Stimulated activated naive CD4-positive, alpha-beta T cell (primary cell): ENCODE measurements around the gene MPDZ.

Source experiments
- DNase-seq, 6 experiments: peaks; one replicate each; lab custom pipeline; 2025; lab: John Stamatoyannopoulos, UW

The MPDZ gene

DNA sequence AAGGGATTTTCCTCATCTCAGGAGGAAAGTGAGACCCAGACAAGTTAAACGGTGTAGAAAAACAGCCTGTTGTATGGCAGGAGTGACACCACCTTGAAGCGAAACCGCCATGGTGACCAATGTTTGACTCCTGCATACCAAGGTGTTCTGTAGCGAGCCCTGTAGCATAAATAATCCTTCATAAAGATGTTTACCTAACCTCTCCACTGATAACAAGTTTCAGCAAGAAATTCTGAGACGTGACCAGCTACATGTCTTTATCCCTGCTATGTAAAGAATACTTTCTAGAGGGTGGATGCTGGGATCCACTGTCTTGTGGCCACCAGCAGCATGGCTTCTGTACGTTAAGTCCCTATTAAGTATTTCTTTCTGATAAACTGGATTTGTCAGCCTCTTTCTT, 148.1 kb downstream of the MPDZ start:
- no peak for DNase-seq

DNA sequence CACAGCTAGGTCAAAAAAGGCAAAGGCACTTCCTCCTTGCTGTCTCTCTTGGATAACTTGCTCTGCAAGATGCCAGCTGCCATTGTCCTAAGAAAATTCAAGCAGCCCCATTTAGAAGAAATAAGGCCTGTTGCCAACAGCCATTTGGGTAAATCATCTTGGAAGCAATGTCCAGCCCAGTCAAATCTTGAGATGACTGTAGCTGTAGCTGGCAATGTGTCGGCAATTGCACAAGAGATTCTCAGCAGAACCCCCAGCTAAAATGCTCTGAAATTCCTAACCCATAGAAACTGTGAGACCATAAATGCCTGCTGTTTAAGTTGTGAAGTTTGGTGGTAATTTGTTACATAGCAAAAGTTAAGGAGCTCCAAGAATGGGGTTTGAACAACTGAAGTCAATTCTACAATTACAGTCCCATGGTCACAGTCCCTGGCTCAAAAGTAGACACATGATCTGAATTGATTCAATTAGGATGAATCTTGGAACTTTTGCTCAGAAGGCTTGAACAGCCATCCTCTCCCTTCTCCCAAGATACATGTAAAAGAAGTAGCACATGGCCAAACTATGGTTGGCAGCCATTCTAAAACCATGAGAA, 151.1 kb downstream of the MPDZ start:
- DNase-seq: no peak

DNA sequence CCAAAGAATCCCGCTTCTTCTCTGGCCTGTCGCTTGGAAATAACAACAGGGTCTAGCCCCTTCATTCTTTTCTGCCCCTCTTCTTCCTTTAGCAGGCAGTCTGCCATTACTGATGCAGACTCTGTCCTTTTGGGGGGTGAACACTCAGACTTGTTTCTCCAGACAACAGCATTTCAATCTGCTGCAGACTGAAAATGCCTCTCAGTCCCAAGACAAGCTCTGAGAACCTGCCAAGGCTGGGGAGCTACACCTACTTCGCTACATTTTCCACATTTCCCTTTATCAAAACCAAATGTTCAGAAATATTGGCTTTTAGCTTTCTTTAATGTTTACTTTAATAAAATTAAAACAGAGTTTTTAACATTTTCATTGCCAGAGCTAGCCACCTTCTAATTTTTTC, 152.4 kb downstream of the MPDZ start:
- no peak for DNase-seq

DNA sequence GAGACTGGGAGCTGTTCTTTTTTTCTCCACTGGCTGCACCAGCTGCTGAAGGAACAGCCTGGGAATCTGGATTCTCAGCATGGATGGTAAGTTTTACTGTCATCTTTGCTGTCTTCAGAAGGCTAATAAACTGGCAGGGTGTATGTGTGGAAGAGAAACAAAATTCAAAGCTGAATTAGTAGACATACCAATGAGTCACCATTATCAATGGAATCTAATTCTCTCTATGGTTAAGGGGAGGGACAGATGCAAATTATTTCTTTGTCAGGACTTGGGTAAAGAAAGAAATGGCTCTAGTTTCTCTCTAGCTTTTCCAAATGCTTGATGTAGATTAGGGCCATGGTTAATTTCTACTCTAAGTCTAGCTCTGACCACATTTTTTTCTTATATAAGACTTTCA, 154.2 kb downstream of the MPDZ start:
- DNase-seq: no peak

DNA sequence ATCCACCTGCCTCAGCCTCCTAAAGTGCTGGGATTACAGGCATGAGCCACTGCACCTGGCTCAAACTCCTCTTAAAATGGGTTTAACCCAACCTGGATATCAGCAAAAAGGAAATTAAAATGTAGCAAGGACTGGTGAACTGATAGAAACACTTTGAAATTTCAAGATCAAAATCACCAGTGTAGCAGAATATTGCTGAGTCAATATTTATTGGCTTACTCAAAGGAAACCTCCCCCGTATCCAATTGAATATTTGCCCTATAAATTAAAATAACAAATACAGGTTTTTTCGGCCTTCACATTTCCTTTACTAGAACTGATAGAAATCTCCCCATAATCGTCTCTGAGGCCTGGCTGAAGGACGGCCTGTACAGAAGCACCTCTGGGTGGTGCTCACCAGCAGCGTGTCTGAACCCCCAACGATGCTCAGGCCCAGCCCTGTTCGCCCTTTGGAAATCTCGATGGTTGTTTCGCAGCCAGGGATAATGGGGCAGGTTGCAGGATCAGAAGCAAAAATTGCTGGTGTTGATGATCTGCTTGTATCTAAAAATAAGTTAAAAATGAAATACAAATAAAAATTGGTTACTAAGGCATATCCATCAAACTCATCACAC, 156.6 kb downstream of the MPDZ start:
- no peak for DNase-seq

DNA sequence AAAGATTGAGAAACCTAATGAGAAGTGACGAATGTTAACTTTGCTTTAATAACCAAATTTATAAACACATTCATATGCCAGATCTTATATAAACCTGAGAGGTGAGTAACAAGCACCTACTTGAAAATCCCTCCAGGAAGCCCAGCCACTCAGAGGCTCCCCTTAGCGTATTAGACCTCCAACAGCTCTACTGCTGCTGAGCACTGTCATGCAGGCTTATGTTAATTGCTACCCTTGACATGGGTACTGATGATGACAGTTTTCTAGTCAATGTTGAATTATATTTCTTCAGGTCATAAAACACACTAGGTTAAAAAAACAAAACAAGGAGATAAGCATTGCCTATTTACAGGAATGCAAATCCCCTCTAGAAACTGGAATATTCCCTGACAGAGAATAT, 161.2 kb downstream of the MPDZ start:
- DNase-seq: no peak

DNA sequence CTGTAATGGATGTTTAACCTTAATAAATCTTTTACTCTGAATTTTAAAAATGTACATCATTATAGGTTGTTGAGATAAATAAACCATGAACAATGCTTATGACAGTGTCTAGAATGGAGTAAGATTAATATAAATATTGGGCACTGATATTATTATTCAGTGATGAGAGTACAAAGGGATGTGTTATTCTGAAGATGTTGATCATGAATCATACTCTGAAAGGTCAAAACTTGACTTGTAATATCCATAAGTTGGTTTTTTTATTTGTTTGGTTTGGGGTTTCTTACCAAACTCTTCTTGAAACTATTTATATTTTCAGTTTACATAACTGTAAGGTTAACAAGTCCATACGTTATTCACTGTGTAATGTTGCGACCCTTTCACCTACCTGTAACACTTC, 163.2 kb downstream of the MPDZ start:
- DNase-seq: no peak

DNA sequence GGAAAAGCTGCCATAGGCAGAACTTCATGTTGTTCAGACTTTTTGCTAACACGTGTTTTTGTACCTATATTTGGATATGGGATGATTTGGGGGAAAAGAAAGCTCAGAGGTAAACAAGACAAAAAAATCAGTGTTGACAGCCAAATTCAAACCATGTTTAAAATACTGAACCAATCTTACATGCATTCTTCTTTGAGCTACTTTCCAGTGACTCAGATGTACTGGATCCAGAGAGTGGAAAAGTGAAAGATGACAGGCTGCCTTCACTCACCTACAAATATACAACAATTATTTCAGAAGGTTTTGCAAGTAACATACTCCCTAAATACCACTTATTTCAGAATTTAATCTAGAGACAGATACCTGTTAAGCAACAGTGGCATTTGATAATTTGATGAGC, 165.7 kb downstream of the MPDZ start:
- no peak for DNase-seq

DNA sequence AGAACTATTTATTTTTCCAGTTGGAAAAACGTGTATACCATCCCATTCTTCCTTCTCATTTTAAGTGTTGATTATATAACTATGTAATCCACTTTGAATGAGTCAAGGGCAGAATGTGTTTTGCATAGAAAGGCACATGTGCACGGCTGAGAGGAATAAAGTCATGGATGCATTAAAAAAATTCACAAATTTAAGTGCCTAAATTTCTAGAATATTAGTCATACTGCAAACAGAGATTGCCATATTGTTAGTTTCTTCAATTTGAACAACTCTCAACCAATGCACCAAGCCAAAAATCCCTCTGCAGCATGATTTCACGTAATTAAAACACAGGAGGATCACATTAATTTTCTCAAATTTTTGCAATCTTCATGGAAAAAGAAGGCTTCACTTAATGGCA, 166.3 kb downstream of the MPDZ start:
- no peak for DNase-seq

DNA sequence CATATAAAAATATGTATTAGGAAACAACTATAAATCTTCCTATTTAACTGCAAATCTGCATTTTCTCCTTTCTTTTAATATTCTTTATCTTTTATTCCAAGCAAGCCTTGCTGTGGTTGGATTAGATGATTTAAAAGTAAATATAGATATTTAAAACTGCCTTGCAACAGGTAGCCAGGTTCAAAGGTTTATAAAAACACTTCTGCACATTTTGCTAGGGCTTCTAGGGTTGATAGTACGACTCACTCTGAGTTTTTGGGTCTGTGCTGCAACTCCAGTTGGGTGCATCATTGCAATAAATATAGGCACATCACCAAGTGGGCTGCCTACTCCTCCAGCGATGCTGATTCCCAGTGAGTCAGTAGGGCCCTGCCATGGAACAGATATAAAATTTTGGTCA, 167.7 kb downstream of the MPDZ start:
- no peak for DNase-seq

DNA sequence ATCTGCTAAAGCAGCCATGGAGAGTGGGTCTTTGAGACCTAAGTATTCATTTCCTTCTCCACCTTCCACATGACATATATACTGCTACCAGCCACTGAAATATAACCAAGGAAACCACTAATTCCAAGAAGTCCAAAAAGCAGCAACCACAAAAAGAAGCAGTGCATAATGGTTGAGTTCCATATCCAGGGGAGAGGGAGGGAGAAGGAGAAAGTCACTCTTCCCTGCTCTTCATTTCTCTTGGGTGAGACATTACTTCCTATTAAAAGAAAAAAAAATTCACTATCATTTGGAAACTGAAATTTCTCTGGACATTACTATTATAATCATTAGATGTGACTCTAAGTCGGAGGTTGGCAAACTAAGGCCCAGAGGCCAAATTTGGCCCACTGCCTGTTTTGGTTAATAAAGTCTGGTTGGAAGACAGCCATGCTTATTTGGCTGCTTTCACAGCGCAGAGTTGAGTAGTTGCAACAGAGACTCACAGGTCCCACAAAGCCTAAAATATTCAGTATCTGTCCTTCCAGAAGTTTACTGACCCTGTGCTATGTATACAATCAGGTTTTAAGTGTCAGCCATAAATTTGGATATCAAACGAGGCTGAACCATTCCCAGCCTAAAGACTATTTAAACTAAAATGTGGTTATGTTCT, 168.6 kb downstream of the MPDZ start:
- no peak for DNase-seq

DNA sequence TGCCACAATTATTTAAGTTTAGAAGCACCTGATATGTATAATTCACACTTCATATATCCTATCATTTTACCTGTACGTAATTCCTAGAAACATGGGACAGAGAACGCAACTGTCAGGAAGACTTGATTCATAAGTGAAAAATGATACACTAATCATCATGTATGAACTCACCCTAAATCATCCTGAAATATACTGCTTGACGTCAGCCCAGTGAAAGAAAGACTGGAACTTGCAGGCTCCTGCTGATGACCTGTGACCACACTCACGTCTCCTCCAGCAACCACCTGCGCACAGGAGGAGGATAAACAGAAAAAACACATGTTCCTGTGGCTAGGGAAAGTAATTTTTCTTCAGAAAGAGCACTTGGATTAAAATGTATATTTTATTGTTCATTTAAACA, 169.7 kb downstream of the MPDZ start:
- no peak for DNase-seq

DNA sequence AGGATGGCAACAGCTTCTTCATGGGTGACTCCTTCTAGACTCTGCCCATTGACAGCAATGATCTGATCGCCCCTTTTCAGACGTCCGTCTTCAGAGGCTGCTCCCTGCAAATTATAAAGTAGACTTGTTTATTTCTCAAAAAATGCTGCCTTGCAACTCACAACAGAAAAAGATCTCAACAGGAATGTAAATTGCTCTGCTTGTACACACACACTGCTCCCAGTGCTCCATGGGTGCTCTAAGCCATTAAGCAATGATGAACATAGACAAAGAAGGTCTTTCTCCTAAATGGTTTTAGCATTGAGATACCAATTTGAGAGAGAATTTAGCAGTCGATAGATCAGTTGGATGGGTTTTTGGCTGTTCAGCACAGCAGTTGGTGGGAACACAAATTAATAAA, 172.5 kb downstream of the MPDZ start:
- no peak for DNase-seq

DNA sequence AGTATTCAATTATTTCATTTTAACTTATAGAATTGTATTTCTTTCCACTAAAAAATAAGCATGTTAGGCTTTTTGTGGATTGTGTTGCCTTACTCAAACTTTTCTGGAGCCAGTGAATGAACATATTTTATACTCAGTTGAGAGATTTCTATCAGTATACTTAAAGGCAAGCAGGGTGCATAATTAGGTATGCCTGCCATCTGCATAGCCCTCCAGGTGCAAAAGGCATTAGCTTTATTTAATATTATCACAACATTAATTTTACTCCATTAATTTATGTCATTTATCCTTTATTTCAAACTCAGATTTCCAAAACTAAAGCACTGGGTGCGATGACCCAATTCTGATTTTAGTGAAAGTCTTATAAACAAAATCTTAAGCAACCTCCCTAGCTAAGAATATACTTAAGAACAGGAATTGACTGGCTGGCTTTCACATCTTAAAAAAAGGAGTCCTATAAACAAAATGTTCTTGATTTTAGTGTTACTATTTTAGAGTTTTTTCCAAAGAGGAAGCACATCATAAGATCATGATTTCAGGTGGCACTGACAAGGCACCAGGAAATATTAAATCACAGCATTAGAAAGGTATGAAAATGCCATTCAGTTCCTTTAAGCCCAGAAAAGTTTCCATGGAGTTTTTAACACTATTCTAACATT, 178.4 kb downstream of the MPDZ start:
- DNase-seq: no peak

DNA sequence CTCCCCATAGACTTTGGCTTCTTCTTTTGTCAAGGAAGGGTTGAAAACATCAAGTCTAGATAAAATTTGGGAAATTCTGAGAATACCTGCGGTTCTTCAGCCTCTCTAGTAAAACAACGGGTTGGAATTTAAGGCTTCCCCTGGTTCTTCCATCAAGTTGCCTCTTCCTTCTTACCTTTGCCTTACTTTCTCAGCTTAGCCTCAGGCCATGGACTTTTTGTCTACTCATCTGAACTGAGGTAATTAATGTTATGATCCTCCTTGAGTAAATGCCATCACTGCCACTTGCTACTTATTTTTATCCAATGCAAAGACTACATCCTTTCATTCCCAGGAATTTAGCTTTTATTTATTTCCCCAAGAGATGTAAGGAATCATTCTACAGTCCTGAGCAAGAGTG, 184.4 kb downstream of the MPDZ start:
- DNase-seq: no peak

DNA sequence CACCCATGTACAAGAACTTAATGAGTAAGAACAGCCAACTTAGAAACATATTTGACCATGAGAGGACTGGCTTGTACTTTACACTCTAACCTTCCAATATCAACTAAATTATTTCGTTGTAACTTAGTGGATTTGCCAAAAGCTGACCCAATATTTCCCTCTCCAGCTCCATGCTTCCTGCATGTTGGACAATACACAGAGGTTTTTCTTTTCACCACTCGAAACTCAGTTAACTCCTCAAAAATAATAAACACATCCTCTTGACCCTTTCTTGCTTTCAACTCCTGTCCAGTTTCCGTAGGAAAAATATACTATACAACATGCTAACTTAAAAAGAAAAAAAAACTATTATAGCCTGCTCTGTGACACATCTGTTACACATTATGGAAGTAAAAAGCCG, 188.9 kb downstream of the MPDZ start:
- no peak for DNase-seq

DNA sequence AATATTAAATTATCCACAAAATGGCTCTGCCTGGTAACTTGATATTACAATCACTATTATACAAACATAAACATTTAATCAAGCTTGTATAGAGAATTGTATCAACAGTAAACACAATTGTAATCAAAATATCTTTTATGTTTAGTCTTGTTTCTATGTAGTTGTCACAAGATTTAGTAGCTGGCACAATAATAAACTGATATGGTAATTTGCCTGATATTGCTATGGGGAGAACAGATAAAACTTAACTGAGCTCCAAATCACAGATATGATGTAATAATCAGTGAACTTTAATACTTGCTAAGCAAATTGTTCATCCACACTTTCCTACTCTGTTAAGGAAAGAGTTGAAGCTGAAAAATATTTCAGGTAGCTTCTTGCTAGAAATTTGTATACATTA, 189.8 kb downstream of the MPDZ start:
- no peak for DNase-seq

DNA sequence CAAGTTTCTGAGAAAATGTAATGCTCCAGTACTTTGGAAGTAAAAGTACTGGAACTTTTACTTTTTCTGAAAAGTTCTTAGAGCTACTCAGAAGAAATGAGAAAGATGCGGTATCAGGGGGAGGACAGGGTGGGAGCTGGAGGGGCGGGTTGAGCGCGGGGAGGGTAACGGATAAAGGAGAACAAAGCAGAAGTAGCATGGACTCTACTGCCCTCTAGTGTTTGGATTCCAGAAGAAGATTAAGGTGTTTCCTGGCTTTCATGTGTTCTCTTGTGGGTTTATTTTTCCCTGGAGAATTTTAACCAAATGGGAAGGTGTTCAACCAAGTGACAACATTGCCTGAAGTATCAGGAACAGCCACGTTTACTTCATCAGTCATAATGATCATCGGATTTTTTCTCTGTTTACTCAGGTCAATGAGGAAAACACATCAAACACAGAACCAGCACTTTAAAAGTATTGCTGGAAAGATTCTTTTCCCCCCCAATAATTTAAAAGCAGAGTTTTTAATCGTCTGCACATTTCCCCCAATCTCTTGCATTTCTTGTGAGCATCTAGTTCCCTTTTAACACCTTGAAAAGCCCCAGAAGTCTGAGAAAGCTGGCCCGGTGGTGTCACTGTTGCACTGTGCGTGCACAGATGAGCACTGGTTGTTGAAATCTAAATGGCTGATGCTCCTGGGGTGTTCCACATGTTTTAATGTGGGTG, 190.6 kb downstream of the MPDZ start:
- no peak for DNase-seq

DNA sequence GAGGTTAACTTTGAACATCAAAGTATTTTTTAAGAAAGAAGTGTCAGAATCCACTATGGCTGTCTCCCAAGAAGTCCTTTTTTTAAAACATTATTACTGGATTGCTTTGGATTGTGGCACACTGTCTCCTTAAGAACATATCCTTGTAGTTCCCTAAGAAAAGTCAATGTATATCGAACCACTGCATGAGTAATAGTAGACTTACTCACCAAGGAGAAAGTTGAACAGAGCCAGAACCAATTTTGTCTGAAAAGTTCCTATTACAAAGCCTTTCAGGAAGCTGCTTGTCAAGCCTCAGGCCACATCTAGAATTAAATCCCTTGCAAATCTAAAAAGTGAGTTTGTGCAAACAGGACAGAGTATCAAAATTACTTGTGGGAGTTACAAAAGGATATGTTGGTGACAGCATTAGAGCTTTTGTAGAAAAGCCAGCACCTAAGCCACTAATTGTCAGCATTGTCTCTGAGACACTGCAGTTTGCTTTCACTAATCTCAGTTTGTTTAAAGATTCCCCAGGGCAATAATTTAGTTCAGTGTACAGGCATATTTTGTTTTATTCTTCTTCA, 195.4 kb downstream of the MPDZ start:
- no peak for DNase-seq

DNA sequence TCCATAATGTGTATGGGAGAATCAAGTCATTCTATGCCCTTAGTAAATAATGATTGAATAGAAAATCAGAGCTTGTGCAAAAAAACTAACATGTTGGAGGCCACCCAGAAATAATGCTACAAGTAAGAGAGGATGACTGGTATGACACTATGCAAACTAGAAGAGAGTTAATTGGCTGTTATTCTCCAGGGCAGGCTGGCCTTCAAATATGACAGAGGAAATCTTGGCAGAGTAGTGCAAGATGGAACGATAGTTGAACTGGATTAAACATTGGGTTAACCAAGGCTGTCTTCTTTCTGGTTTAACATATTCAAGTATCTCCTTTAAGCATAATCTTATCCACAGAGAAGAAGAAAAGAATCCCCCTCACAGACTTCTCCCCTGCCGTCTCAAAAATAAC, 196.1 kb downstream of the MPDZ start:
- DNase-seq: no peak

DNA sequence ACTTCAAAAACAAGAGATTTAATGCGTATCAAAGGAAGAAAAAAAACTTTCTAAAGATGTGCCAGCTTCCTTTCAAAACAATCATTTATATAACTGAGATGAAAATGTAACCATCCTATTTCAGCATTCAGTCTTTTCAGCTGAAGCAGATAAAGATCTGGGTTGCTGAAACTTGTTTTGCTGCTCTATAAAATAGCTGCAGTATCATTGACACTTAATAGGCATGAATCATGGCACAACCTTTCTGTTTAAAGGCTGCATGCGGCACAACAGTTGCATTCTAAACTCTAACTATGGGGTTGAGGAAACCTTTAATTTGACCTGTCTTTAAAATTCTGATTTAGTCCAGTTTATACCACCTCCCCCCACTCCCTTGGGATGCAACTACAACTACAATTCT, 196.7 kb downstream of the MPDZ start:
- DNase-seq: no peak

DNA sequence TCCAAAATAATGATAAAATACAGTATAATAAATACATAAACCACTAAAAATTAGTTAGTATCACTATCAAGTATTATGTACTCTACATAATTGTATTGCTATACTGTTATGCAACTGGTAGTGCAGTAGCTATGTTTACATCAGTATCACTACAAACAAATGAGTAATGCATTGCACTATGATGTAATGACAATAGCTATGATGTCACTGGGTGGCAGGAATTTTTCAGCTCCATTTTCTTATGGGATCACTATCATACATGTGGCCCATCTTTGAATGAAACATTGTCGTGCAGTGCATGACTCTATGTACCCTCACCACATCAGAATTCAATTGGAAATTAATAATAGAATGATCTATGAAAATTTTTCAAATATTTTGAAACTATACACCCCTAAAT, 201.3 kb downstream of the MPDZ start:
- no peak for DNase-seq
